Parathyroid adenoma (tissue), 2 donors: ENCODE data around the gene GRIK4.

Experiments used
- H2AFZ ChIP-seq: fragments of 300-600 bp; sonication (generic); one replicate; pipeline ENCODE4 v1.7.0; 2017; ENCODE audit warnings: antibody characterized with exemption, mild to moderate bottlenecking
- H3K27ac ChIP-seq: fragments of 300-600 bp; sonication (generic); one replicate; pipeline ENCODE4 v1.7.0; 2017
- H3K27me3 ChIP-seq: fragments of 300-600 bp; sonication (generic); one replicate; pipeline ENCODE4 v1.7.0; 2017; ENCODE audit warnings: low read length; ENCODE audit not compliant: control insufficient read depth, insufficient read depth
- H3K36me3 ChIP-seq: fragments of 300-600 bp; sonication (generic); one replicate; pipeline ENCODE4 v1.7.0; 2017; ENCODE audit warnings: low read length; ENCODE audit not compliant: control insufficient read depth, insufficient read depth
- H3K4me1 ChIP-seq: fragments of 300-600 bp; sonication (generic); one replicate; pipeline ENCODE4 v1.7.0; 2017; ENCODE audit warnings: control low read depth
- H3K4me2 ChIP-seq: fragments of 300-600 bp; sonication (generic); one replicate; pipeline ENCODE4 v1.7.0; 2017; ENCODE audit warnings: low read length
- H3K4me3 ChIP-seq: fragments of 300-600 bp; sonication (generic); one replicate; pipeline ENCODE4 v1.7.0; 2017; ENCODE audit warnings: low read depth, low read length
- H3K79me2 ChIP-seq: fragments of 300-600 bp; sonication (generic); one replicate; pipeline ENCODE4 v1.7.0; 2017; ENCODE audit warnings: control low read depth
- H3K9ac ChIP-seq: fragments of 300-600 bp; sonication (generic); one replicate; pipeline ENCODE4 v1.7.0; 2017; ENCODE audit warnings: mild to moderate bottlenecking
- H3K9me3 ChIP-seq: fragments of 300-600 bp; sonication (generic); one replicate; pipeline ENCODE4 v1.7.0; 2017; ENCODE audit warnings: low read length; ENCODE audit not compliant: control insufficient read depth
- CTCF ChIP-seq: fragments of 300-600 bp; sonication (generic); IDR thresholded peaks from one replicate; pipeline ENCODE4 v1.7.0; 2017; ENCODE audit warnings: antibody characterized with exemption, mild to moderate bottlenecking
- donor health status: primary hyperparathyroidism.

Gene GRIK4

GRCh38 chr11:120959189-120959588 is 447.6 kb downstream of the GRIK4 start:
- Histone ChIP-seq H3K79me2 (no peaks in the 10 kb centered on the region), H3K4me1 (no peaks in the 10 kb centered on the region)
- no peak for TF ChIP-seq CTCF

DNA sequence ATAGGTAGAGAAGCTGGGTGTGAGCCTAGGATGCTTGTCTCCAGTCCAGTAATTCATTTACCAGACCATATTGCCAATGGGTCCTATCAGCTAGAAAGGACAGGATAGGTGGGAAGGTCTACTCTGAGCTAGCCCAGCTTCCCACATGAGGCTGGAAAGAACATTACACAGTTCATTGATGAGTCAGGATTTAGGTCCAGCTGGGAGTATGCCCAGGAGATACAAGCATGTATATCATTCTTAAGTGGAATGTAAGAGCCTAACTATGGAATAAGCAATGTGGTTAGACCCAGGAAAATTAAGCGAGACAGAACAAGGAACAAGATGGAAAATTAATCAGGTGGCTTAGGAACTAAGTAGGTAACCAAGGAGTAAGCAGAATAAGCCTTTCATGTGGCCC is 453.3 kb downstream of the GRIK4 start:
- H3K4me2 ChIP-seq, result no peak overlapping the region
- H3K9me3 ChIP-seq, result no peaks in the 10 kb centered on the region
- no peak overlapping the region for H3K4me3 ChIP-seq
- no peak for TF ChIP-seq CTCF
- no peak overlapping the region for H3K27ac ChIP-seq
- no peaks in the 10 kb centered on the region for H3K79me2 ChIP-seq
- no peaks in the 10 kb centered on the region for H3K4me1 ChIP-seq
- no peak overlapping the region for H2AFZ ChIP-seq
- H3K27me3 ChIP-seq, result no peaks in the 10 kb centered on the region
- H3K36me3 ChIP-seq, result no peaks in the 10 kb centered on the region
- no peak overlapping the region for H3K9ac ChIP-seq

More at GRCh38 chr11:120959189-120959588, 447.6 kb downstream of the GRIK4 start:
- Histone ChIP-seq H3K4me2 (no peak overlapping the region), H3K9me3 (no peaks in the 10 kb centered on the region), H2AFZ (no peak overlapping the region), H3K36me3 (no peaks in the 10 kb centered on the region), H3K9ac (no peak overlapping the region), H3K27me3 (no peaks in the 10 kb centered on the region), H3K27ac (no peak overlapping the region), H3K4me3 (no peak overlapping the region)

- Histone ChIP-seq H3K27me3 (no peaks in the 10 kb centered on the region), H3K9me3 (no peaks in the 10 kb centered on the region), H3K4me3 (no peak overlapping the region), H3K79me2 (no peaks in the 10 kb centered on the region), H3K9ac (no peak overlapping the region), H3K27ac (no peak overlapping the region), H3K4me2 (no peak overlapping the region), H3K36me3 (no peaks in the 10 kb centered on the region), H2AFZ (no peak overlapping the region), H3K4me1 (no peaks in the 10 kb centered on the region)
- no peak for TF ChIP-seq CTCF
These were observed 455.3 kb downstream of the GRIK4 start for GRCh38 chr11:120966840-120967239.

DNA sequence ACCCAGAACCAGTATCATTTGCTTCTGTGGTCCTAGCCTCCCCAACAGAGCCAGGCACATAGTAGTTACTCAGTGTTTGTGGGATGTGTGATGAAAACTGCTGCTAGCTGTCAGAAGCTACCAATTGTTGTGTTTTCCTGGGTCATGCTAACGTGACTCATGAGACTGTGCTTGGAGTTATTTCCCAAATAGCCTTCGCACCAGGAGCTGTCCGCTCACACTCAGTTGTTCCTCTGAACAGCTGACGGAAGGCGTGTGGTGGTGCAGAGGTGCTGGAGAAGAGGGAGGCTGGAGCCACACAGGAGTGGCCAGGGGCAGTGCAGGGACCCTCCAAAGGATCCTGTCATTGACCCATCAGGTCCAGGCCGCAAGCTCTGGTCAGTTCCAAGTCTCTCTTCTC is 458.4 kb downstream of the GRIK4 start:
- Histone ChIP-seq H3K4me3 (no peak overlapping the region), H3K4me1 (no peaks in the 10 kb centered on the region), H3K9me3 (no peaks in the 10 kb centered on the region), H3K9ac (no peak overlapping the region), H3K4me2 (no peak overlapping the region), H3K27ac (no peak overlapping the region), H3K36me3 (no peaks in the 10 kb centered on the region), H3K79me2 (no peaks in the 10 kb centered on the region), H2AFZ (no peak overlapping the region), H3K27me3 (no peaks in the 10 kb centered on the region)
- no peak for TF ChIP-seq CTCF

DNA sequence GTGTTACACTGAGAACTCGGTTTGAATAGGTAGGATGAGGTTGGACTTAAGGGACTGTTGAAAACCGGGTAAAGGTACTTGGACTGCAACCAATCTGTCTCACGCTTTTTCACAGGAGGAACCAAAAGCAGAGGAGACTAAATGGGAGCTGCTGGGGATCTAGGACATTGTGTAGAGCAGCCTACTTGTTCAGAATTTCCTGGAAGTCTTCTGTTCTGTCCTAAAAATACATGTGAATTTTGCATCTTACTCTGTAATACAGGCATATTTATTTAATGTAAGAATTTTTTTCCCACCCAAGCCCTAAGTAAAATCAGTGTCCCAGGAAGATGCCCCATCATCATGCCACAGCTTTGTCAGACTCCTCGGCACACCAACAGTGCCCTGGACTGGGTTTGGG is 460.3 kb downstream of the GRIK4 start:
- H3K36me3 ChIP-seq, result no peaks in the 10 kb centered on the region
- H3K9me3 ChIP-seq, result no peaks in the 10 kb centered on the region
- H3K79me2 ChIP-seq, result no peaks in the 10 kb centered on the region
- H3K27me3 ChIP-seq, result no peaks in the 10 kb centered on the region
- no peak overlapping the region for H3K4me2 ChIP-seq
- no peak for TF ChIP-seq CTCF
- no peak overlapping the region for H3K4me3 ChIP-seq
- H3K9ac ChIP-seq, result no peak overlapping the region
- no peaks in the 10 kb centered on the region for H3K4me1 ChIP-seq
- no peak overlapping the region for H3K27ac ChIP-seq
- H2AFZ ChIP-seq, result no peak overlapping the region
